SK-N-SH treated with all-trans-retinoic acid at 6 μM for 48 hours (cell line): ENCODE measurements around the gene AXIN1.

Experiments
- BACH2 ChIP-seq: fragments of 250-450 bp; sonication (Bioruptor Pico); IDR thresholded peaks from 2 replicates; pipeline ENCODE4 v1.9.0; 2021; ENCODE audit warnings: mild to moderate bottlenecking, borderline replicate concordance
- CSRNP3 ChIP-seq: fragments of 250-450 bp; sonication (Bioruptor Pico); IDR thresholded peaks from 2 replicates; pipeline ENCODE4 v1.5.1; 2021; ENCODE audit warnings: mild to moderate bottlenecking, moderate library complexity
- ESRRG ChIP-seq: fragments of 250-450 bp; sonication (Bioruptor Pico); IDR thresholded peaks from 2 replicates; pipeline ENCODE4 v1.6.1; 2021; ENCODE audit warnings: mild to moderate bottlenecking
- PATZ1 ChIP-seq: fragments of 250-450 bp; sonication (Bioruptor Pico); IDR thresholded peaks from 2 replicates; pipeline ENCODE4 v1.8.0; 2020; ENCODE audit warnings: mild to moderate bottlenecking, moderate library complexity, borderline replicate concordance
- PPARA ChIP-seq: fragments of 250-450 bp; sonication (Bioruptor Pico); IDR thresholded peaks from 2 replicates; pipeline ENCODE4 v1.5.0; 2020; ENCODE audit warnings: mild to moderate bottlenecking, borderline replicate concordance
- TCF4 ChIP-seq: fragments of 250-450 bp; sonication (Bioruptor Pico); IDR thresholded peaks from 2 replicates; pipeline ENCODE4 v1.8.0; 2021; ENCODE audit warnings: mild to moderate bottlenecking, moderate library complexity, borderline replicate concordance
- ZFP3 ChIP-seq: fragments of 250-450 bp; sonication (Bioruptor Pico); IDR thresholded peaks from 2 replicates; pipeline ENCODE4 v1.5.0; 2020; ENCODE audit warnings: mild to moderate bottlenecking, moderate library complexity
- ZFP30 ChIP-seq: fragments of 450-650 bp; formaldehyde crosslinking; IDR thresholded peaks from 2 replicates; pipeline ENCODE4 v1.5.0; 2022; ENCODE audit warnings: mild to moderate bottlenecking, moderate library complexity
- ZNF70 ChIP-seq: fragments of 450-650 bp; formaldehyde crosslinking; IDR thresholded peaks from 2 replicates; pipeline ENCODE4 v1.5.0; 2020; ENCODE audit warnings: mild to moderate bottlenecking, moderate library complexity

GRCh38 chr16:399340-400019 lies 47.0 kb upstream of the AXIN1 start:
- no peak for TF ChIP-seq BACH2 (CRISPR knock-in tag)
- no peak for TF ChIP-seq TCF4 (CRISPR knock-in tag)
- TF ChIP-seq ESRRG (CRISPR knock-in tag): no peak
- TF ChIP-seq ZNF70 (CRISPR knock-in tag): no peak
- TF ChIP-seq ZFP3 (CRISPR knock-in tag): no peak
- TF ChIP-seq PPARA (CRISPR knock-in tag): no peak
- TF ChIP-seq CSRNP3 (CRISPR knock-in tag): no peak
- no peak for TF ChIP-seq ZFP30 (CRISPR knock-in tag)
- TF ChIP-seq PATZ1 (CRISPR knock-in tag): no peak
